GM21367 (cell line): ENCODE measurements around the gene VGLL4.
A peak's percentile ranks its signal among the peaks of the same experiment; 100 is the strongest.

Experiments
- ATAC-seq: cut with Tn5 transposase; IDR thresholded peaks from one replicate; pipeline ENCODE4 v1.9.1; 2021; ENCODE audit not compliant: unreplicated experiment

The VGLL4 gene

DNA sequence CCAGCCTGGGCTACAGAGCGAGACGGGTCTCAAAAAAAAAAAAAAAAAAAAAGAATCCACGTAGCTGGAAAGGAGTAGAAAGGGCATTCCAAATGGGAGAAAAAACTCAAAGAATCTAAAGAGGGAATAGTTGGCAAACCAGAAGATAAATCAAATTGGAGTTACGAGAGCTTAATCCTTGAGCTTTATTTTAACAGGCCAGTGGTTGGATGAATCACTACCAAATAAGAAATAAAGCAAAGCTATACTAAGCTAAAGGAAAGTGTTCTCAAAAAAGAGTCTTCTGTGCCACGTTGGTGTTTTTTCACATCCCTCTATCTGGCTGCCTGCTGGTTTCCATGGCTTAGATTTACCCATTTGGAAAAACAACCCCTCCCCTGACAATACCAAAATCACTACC is 14.0 kb downstream of the VGLL4 start:
- ATAC-seq: no peak

DNA sequence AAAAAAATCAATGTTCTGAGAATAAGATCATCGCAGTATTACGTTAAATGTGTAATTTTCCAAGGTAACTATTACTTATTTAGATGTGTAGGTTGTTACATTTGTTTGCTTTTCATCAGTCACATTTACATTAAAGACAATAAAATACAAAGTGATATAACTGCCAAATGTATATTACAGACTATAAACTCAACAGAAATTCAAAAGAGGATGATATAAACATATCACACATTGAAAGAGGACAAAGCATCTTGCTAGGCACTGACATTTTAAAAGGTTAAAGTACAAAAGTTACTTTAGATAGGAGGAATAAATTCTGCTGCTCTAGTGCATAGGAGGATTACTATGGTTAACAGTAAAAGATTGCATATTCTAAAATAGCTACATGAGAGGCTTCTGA is 16.1 kb downstream of the VGLL4 start:
- no peak for ATAC-seq

DNA sequence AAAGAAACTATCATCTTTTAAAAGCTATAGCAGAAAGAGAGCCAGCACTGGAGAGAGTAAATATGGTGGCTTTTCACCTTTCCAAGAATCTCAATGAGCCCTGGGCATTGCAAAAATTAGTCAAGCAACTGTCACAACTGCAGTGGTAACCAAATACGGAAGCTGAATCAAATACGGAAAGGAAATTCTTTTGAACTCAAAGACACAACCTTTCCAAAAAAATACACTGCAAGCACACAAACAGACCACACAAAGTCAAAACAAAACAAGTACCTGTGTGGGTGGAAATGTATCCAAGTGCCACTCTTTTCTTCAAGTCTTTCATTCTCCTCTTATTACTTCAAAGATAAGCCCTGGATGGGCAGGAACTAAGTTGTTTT is 17.6 kb downstream of the VGLL4 start:
- ATAC-seq: peak; percentile 43

DNA sequence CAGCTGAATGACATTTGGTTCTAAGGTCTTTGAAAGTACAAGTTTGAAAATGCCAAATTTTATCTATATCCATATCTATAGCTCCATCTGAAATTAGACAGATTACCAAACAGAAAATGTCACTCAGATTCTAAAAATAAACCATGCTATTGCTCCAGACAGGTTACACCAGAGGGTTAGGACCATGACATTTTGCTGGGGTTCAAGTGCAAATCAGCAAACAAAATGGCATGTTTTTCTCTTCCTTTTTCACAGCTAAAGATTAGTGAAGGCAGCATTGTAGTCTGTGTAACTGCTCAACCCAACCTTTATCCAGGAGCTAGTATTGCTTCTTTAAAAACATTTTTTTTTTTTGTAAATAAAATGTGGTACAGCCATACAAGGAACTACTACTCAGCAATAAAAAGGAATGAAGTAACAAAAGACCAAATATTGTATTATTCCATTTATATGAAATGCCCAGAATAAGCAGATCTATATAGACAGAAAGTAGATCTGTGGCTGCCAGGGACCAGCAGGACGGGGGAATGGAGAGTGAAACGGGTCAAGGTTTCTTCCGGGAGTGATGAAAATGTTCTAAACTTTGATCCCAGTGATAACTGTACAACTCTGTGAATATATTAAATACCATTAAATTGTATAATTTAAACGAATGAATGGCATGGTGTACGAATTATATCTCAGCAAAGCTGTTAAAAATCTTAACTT is 18.2 kb downstream of the VGLL4 start:
- ATAC-seq: no peak

DNA sequence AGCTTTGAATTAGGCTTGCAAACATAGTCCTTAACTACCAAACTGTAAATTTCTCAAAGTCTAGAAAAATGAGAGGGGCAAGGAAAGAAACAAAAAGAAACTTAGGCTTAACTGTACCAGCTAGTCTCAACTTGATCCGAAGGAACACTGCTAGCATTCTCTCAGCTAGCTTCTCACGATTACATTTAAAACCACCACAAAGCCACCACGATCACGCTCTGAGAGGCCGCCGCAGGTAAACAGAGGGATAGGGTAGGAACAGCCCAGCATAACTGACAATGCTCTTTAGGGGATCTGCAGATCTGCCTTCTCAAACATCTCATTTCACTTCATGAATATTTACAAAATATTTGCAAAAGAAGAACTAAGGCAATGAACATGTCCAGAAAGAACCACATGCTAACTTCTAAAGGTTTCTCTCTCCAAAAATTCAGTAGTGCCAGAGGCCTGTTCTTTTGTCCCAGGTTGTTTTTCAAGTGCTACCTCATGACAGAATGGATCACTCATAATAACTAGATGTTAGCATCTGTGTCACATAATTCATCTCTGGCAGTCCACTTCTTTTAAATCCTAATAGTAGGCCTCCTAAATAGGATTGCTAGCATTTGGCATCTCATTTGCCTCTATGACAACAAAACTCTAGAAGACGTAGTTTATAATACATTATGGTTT is 18.9 kb downstream of the VGLL4 start:
- no peak for ATAC-seq

DNA sequence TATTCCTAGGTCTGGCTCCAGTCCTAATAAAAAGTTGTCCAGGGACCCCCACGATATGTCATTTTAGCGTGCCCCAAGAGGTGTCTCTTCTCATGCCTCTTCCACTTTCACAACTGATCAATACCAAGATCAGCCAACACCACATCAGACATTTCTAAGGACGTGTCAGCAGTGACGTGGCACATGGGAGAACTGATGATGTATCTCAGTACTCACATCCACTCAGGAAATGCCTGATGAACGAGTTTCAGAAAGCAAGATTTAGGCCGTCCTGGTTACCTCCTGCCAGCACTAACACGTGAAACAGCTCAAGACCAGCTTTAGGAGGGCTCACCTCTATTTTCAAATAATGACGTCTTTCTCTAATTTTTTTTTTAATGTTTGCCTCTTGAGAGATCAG is 19.6 kb downstream of the VGLL4 start:
- no peak for ATAC-seq

DNA sequence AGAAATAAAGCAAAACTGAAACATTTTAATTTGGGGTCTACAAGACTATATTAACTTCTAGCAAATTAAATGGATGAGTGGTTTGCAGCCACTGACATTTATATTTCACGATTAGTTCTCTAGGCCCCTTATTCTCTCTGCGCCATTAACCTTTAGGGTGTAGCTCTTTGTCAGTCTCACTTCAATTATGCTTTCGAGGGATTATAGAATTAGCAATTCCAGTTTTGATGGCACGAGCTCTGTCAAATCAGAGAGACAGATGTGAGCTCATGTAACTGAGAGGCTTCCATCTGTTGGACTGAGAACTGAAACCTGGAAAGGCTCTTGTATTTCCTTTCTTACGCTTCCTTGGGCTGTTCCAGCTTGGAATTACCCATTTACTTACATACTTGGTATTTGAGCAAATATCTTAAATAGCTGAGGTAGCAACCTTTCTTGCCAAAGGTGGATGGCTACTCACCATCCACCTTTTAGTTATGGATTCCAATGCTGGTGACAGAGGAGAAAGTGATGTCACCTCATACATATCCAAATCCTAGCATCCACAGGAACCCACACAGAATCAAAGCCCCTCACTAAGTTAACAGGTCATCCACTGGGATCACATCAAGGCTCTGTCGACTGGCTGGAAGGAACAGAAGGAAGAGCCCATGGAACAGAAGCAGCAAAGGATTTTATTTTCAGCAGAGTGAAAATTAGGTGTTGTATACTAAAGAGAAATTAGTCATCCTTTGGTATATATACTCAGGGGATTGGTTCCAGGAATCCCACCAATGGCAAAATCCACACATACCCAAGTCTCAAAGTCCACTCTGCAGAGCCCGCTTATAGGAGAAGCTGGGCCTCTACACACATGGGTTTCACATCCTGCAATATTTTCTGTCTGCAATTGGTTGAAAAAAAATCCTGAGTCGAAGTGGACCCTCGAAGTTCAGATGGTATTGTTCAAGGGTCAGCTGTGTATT is 20.8 kb downstream of the VGLL4 start:
- ATAC-seq: no peak

DNA sequence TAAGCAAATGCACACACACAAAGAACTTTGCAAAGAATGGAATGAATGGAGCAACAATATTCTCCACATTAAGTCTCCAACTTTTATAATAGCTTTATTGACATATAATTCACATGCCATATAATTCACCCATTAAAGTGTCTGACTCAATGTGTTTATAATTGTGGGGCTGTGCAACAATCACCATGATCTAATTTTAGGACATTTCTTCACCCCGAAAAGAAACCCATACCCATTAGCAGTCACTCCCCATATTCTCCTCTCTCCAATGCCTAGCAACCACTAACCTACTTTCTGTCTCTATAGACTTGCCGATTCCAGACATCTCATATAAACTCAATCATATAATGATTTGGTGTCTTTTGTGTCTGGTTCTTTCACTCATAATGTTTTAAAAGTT is 22.6 kb downstream of the VGLL4 start:
- ATAC-seq: no peak

DNA sequence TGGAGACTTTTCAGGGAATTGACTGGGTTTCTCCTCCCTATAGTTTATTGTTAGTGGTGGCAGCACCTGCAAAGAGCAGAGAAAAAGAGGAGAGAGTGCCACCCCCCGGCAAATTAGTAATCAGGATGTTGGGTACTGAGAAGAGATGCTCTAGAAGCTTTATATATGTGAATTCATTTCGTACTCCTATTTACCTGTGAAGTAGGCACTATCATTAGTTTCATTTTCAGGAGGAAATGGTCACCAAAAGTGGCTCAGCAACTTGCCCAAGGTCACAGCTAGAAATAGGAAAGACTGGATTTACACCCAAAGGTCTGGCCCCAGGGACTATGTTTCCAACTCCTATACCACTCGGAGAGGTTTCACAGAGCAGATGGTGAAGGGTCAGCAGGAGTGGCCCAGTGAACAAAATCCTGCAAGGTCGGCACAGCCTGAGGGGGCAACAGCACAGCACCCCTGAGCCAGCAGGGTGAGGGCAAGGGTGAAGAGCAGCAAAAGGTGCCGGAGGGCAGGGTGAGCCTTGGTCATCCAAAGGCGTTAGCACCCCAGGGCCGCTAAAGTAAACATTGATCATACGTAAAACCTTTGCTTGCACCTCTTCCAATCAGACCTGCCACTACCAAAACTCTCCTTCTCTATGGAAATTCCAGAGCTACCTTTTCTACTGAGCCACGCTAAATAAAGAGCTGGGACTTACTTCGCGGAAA is 23.6 kb downstream of the VGLL4 start:
- no peak for ATAC-seq

DNA sequence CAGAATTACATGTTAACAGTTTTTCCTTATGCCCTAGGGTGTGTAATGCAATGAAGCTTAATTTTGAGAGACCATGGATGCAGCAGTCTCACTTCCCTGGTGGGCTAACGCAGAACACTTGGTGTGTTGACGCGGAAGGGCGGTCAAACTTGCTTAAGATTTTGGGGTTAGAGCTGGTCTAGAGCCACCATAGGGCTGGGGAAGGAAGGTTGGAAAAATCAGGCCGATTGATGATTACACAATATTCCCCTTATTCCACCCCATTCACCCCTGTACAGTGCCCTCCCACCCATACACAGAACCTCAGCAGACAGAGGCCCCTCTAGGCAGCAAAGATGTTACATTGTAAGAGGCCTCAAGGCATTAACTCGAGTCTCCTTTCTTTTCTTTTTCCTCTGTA is 24.3 kb downstream of the VGLL4 start:
- ATAC-seq: no peak

DNA sequence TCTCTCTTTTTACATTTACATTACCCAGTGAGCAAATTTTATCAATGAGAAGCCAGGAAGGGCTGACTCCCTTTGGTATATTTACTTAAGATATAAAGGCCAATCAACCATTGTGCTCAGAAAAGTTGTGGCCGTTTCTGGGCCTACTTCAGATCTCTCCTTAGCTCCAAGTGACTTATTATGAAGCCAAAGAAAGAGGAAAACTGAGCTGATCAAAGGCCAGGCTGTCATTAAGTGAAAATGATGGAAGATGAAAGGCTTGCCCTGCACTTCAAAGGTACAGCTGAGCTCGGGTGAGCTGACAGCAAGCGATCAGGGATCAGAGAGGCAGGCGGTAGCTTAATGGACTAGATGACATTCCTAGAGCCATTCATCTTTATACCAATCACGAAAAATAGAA is 24.8 kb downstream of the VGLL4 start:
- ATAC-seq: no peak

DNA sequence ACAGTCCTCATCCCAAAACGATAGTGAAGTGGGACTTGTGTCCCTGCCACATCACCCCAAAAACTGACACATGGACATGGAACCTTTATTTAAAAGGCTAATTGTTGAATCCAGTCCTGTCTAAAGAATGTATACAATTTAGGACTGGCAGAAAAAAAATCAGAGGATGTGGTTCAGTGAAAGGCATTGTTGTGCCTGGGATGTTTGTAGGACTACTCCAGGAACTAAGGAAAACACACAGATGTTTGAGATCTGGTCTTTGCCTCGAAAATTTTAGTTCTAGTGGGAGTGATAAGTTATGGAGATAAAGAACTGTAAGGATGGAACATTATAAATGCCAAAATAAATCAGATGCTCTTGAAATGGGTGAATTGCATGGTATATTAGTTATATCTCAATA is 27.2 kb downstream of the VGLL4 start:
- ATAC-seq: no peak

DNA sequence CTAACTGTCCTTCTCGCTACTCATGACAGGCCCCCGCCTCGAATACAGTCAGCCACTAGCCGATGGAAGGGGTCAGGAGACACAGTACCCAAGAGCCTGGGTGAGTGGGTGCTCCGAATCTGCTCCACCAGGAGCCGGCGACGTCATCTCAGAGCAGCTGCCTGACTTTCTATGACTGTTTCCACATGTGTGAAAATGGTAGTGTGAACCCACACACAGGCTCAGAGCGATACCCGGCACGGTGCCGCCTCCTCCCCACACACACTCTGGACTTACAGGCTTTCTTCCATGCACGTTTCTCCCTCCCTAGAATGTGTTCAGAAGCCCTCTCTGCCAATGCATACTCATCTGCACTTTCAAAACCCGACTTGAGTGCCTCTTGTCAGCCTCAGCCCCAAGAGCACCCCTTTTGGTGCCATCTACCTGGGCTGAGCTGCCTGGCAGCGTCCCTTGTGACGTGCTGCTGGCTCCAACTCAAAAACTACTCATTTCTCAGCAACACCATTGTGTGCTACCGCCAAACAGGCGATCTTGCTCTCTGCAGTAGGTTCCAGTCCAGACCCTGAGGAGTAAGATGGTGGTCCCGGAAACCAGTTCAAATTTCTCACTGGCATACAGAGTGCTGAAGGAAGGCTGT is 29.7 kb downstream of the VGLL4 start:
- no peak for ATAC-seq

DNA sequence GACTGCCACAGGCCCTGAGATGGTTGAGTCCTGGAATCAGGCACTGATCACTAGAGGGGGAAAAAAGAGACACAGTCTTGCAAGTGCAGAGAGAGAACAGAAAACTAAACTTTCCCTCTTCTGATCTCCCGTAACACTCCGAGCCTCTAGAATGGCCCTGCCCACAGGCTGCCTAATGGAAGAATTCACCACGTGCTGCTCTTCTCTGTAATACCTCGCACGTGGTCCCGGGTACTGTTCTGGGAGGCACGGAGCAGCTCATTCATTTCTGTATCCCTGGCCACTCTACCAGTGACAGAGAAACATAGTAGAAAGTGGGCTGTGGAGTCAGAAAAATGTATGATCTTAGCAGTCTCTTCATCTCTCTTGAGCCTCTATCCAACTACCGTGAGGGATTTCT is 30.4 kb downstream of the VGLL4 start:
- no peak for ATAC-seq

DNA sequence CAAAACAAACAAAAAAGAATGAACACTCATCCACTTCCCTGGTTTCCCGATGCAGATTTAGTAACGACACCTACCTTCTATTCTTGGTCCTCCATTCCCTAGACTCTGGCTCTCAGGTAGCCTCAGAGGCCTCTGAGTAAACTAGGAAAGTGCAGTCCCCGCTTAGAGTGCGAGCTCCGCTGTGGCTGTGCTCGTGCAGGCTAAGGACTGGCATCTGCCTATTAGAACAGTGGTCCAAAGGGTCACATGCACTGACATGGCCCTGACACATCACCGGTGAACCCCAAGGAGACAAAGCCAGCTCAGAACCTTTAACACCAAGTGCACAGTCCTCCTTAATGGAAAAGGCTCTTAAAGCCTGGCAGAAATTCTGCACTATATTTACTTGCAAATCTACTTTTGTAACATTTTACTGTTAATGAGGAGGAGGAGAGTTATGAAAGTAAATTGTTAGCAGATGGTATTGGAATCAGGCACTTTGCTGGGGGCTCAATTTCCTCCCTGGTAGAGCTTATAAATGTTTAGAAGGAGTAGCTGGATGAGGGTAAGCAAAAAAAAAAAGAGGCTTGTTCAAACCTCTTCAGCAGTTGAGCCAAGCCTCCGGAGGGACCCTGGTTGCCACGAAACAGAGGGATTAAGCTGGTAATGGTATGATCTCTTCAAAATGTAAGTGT is 31.1 kb downstream of the VGLL4 start:
- ATAC-seq: no peak

DNA sequence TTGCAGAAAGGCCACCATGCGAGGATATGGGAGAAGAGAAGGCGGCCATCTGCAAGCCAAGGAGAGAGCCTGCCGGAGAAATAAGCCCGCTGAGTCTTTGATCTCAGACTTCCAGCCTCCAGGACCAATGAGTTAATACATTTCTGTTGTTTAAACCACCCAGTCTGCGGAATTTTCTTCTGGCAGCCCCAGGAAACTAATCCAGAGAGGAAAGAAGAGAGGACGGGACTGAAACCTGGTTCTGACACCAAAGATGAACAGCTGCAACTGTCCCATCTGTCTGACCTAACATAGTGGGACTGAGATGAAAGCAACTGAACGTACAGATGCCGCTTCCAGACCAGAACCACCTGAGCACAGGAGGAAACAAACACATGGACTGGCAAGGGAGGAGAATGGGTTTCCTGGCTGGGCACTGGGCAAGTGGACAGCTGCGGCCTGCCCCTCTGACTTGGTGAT is 32.3 kb downstream of the VGLL4 start:
- ATAC-seq: no peak

DNA sequence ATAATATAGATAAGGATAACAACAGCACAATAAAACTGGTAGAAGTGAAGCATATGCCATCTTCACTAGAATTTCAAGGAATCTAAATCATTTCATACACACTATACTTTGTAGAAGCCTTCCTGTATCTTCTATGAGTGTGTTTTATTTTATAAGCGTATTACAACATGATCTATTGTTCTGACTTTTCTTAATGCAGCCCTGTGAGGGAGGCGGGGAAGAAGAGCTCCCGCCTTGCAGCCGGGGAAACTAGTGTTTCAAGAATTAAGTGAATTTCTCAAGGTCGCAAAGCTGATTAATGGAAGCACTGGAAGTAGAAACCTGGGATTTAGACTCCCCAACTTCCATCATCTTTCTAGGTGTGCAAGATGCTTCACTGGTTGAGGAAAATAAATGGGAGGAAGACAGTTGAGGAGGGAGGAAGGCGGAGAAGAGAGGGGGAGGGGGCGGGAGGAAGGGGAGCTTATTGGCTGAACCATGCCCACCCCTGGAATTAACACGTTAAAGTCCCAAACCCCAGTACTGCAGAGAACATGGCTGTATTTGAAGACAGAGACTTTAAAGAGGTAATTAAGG is 32.9 kb downstream of the VGLL4 start:
- no peak for ATAC-seq

DNA sequence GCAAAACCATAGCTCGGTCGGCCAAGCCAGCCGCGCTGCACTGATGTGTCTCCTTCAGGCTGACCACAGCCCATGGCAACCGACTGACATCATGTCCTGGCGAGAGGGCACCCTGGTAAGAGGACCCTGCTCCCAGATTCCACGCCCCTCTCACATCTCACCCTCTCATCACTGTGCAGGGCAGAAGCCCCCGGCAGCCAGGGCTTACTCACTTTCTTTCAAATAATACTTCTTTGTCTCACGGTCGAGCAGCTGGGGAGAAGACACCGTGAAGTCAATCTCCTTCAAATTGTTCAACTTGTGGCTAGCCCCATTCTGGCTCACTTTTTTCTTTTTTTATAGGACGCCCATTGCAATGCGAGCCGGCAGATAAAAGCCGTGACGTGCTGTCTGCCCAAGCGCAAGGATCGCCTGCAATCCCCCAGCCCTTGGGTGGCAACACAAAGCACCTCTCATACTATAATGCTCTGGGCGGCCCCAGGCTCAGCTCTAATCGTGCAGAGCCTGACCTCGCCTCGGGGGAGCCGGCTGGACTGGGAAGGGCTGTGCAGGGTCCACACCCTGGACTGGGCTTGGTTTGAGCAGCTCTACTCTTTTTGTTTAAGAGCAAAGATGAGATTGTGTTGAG is 33.6 kb downstream of the VGLL4 start:
- no peak for ATAC-seq

DNA sequence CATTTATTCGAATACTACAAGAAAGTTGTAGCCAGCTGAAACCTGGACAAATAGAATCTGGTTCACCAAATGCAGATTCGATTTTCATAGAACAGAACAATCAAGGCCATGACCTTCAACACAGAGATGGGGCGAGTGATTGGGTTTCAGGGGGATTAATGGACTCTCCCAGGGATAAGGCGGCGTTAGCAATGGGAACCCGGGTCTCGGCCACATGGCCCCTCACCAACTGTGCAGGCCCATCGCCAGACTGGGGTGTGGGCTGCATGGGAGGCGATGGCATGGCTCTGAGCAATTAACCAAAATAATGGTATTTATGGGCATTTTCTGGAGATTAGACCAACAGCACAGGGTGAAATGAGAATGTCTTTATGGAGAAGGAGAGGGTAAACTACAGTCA is 34.2 kb downstream of the VGLL4 start:
- ATAC-seq: no peak
